ENCODE data around the gene USP25. TPM values are rescaled to one million over a fixed set of nuclear protein-coding genes. Genes with fewer than 3 reads are reported as not detected.

The USP25 gene
- total RNA-seq, 2 experiments from 2014 or later: 31.8 to 35.8 TPM

DNA sequence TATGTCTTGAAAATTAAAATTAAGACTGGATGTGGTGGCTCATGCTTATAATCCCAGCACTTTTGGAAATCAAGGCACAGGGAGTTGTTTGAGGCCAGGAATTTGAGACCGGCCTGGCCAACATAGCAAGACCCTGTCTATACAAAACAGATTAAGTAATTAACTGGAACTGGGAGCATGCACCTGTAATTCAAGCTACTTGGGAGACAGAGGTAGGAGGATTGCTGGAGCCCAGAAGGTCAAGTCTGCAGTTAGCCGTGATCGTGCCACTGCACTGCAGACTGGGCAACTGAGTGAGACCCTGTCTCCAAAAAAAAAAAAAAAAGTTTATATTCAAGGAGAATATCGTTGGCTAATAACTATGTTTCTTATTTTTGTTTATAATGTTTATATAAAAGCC lies 139.2 kb downstream of the USP25 start:
- intact Hi-C loops (cut with DNase I, micrococcal nuclease): no loop called here
- H3K4me1 Mint-ChIP-seq: no peaks in the 10 kb centered on the region
- ATAC-seq: no peak
- no peak for DNase-seq
- H3K9me3 Mint-ChIP-seq (ENCODE audit: low read depth): no peaks in the 10 kb centered on the region
- CTCF ChIA-PET: interaction anchor here (0.9 kb wide), 1 partner anchor 65 kb away, joined by 3 read pairs; no protein-coding TSS in a partner anchor
- peaks cover 16% of the 10 kb centered on the region for H3K36me3 Mint-ChIP-seq (ENCODE audit: low read depth)
- no peaks in the 10 kb centered on the region for H3K27me3 Mint-ChIP-seq
- no peak overlapping the region for H3K4me3 Mint-ChIP-seq
- POLR2A ChIA-PET: interaction anchor here (0.7 kb wide), 1 partner anchor 104 kb away, joined by 11 read pairs; no protein-coding TSS in a partner anchor
- H3K27ac Mint-ChIP-seq: no peak overlapping the region

DNA sequence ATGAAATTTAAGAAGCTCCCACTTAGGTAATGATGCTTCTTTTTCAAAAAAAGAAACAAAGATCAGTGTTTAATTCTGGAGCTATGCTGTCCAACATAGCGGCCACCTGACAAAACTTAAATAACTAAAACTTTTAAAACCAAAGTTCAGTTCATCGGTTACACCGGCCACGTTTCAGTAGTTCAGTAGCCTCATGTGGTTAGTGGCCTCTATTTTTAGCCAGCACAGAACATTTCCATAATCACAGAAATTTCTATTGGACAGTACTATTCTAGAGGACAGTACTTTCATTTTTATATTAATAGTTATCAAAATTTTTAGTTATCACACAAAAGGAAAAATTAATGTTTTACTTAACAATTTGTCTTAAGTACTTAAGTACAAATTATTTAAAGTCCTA lies 141.0 kb downstream of the USP25 start:
- peaks cover 24% of the 10 kb centered on the region for H3K36me3 Mint-ChIP-seq (ENCODE audit: low read depth)
- H3K4me3 Mint-ChIP-seq: no peak overlapping the region
- intact Hi-C loops (cut with DNase I, micrococcal nuclease): no loop called here
- DNase-seq (no peak), ATAC-seq (no peak)
- no peak overlapping the region for H3K27ac Mint-ChIP-seq
- no peaks in the 10 kb centered on the region for H3K9me3 Mint-ChIP-seq (ENCODE audit: low read depth)
- POLR2A ChIA-PET: interaction anchor here (0.6 kb wide), 1 partner anchor 200 kb away, joined by 3 read pairs; no protein-coding TSS in a partner anchor
- H3K4me1 Mint-ChIP-seq: no peaks in the 10 kb centered on the region
- CTCF ChIA-PET: no interaction called here
- H3K27me3 Mint-ChIP-seq: no peaks in the 10 kb centered on the region

DNA sequence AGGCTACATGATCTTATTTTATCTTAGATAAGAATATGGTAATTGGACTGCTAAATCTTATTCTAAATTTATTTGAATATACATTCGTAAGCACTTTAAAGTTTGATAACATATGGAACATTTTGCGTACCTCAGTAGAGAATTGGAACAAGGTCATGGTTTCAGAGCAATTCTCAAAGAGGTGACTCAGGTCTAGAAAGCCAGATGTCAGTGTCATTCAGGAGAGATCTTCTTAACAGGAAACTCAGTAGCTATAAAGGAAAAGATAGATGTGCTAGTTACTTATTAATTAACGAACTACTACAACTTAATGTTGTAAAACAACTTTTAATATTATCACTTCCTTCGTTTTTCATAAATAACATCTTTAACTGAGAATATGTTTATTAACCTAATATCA lies 142.5 kb downstream of the USP25 start:
- Mint-ChIP-seq H3K27me3 (no peaks in the 10 kb centered on the region), H3K4me3 (no peak overlapping the region), H3K27ac (no peak overlapping the region), H3K4me1 (no peaks in the 10 kb centered on the region), H3K36me3 (ENCODE audit: low read depth) (peaks cover 32% of the 10 kb centered on the region), H3K9me3 (ENCODE audit: low read depth) (no peaks in the 10 kb centered on the region)
- no peak for DNase-seq
- CTCF ChIA-PET: interaction anchor here (0.8 kb wide), 1 partner anchor 19 kb away, joined by 3 read pairs; no protein-coding TSS in a partner anchor
- intact Hi-C loops (cut with DNase I, micrococcal nuclease): no loop called here
- ATAC-seq: no peak
- POLR2A ChIA-PET: no interaction called here

DNA sequence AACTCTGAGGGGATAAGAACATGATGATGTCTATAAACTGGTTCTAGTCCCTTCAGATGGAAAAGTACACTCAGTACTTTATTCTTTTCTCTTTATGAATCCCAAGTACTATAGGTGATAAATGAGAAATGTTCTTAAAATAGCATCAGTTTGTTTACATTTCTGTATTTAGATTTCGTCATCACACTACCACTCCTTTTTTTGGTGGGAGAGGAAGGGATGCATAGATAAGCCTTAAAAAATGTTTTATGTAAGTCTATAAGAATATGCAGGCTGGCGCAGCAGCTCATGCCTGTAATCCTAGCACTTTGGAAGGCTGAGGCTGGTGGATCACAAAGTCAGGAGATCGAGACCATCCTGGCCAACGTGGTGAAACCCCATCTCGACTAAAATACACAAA lies 144.8 kb downstream of the USP25 start:
- DNase-seq: no peak
- Mint-ChIP-seq H3K9me3 (ENCODE audit: low read depth) (no peaks in the 10 kb centered on the region), H3K27ac (no peak overlapping the region), H3K4me3 (no peak overlapping the region), H3K36me3 (ENCODE audit: low read depth) (peaks cover 39% of the 10 kb centered on the region), H3K27me3 (no peaks in the 10 kb centered on the region), H3K4me1 (no peaks in the 10 kb centered on the region)
- ChIA-PET CTCF (no interaction called here), POLR2A (interaction anchor here (0.6 kb wide), 1 partner anchor 9 kb away, joined by 6 read pairs; no protein-coding TSS in a partner anchor)
- intact Hi-C loops (cut with DNase I, micrococcal nuclease): no loop called here
- ATAC-seq: no peak

DNA sequence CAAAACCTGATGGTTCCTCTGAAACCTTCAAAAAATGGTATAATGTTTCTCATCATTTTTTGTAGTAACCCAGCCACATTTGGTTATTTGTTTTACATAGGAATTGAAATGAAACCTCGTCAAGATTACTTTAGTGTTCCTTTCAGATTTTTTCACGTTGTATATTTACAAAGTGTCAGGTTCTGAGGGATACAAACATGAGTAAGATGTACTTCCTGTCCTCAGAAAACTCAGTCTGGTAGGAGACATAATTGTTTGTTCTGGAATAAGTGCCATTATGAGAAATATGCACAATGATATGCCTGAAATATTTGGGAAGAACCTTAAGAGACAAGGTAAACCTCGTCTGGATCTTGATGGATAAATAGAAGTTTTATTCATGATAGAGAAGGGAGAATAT lies 145.5 kb downstream of the USP25 start:
- no peak overlapping the region for H3K27ac Mint-ChIP-seq
- ATAC-seq (no peak), DNase-seq (no peak)
- ChIA-PET POLR2A (no interaction called here), CTCF (no interaction called here)
- no peak overlapping the region for H3K4me3 Mint-ChIP-seq
- H3K27me3 Mint-ChIP-seq: no peaks in the 10 kb centered on the region
- intact Hi-C loops (cut with DNase I, micrococcal nuclease): no loop called here
- no peaks in the 10 kb centered on the region for H3K4me1 Mint-ChIP-seq
- H3K36me3 Mint-ChIP-seq (ENCODE audit: low read depth): peaks cover 44% of the 10 kb centered on the region
- peaks cover under 1% of the 10 kb centered on the region for H3K9me3 Mint-ChIP-seq (ENCODE audit: low read depth)

DNA sequence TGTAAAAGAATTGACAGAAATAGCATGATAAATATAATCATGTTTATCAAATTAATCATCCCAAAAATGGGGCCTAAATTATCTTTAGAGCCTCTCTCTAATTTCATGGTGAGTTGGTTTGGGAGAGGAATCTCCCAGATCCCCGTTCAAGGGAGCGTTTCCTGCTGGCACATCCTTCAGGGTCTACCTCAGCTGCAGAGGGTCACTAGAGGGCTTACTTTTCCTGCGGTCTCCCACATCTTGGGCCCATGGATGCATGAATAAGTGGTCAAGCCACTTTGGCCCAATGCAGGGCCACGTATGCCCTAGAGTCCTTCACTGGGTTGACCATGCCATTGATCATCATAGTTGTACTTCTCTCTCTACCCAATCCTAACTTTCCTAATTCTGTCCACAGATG lies 164.1 kb downstream of the USP25 start:
- intact Hi-C loops (cut with DNase I, micrococcal nuclease): loop anchor here (10.0 kb wide), 1 partner anchor 441 kb away; no protein-coding TSS in a partner anchor
- ATAC-seq (no peak), DNase-seq (no peak)
- no peak overlapping the region for H3K4me3 Mint-ChIP-seq
- no peak overlapping the region for H3K27ac Mint-ChIP-seq
- no peaks in the 10 kb centered on the region for H3K27me3 Mint-ChIP-seq
- H3K4me1 Mint-ChIP-seq: no peaks in the 10 kb centered on the region
- H3K36me3 Mint-ChIP-seq (ENCODE audit: low read depth): no peaks in the 10 kb centered on the region
- ChIA-PET POLR2A (no interaction called here), CTCF (no interaction called here)
- no peaks in the 10 kb centered on the region for H3K9me3 Mint-ChIP-seq (ENCODE audit: low read depth)

DNA sequence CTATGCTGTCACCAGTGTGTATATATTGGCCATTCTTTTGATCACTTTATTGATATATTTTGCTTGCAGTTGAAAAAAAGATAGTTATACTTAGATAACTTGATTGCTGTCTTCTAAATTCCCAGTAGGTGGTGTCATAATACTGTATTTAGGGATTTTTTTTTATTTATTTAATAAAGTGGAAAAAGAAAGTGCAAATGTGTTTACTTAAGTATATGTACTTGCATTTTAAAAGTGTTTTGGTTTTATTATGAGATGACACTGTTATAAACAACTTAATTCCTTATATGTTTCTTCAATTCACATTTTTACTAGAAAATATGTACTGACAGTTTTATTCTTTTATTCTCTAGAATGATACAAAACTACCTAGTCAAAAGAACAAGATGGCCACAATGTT lies 164.8 kb downstream of the USP25 start:
- H3K27ac Mint-ChIP-seq: no peak overlapping the region

DNA sequence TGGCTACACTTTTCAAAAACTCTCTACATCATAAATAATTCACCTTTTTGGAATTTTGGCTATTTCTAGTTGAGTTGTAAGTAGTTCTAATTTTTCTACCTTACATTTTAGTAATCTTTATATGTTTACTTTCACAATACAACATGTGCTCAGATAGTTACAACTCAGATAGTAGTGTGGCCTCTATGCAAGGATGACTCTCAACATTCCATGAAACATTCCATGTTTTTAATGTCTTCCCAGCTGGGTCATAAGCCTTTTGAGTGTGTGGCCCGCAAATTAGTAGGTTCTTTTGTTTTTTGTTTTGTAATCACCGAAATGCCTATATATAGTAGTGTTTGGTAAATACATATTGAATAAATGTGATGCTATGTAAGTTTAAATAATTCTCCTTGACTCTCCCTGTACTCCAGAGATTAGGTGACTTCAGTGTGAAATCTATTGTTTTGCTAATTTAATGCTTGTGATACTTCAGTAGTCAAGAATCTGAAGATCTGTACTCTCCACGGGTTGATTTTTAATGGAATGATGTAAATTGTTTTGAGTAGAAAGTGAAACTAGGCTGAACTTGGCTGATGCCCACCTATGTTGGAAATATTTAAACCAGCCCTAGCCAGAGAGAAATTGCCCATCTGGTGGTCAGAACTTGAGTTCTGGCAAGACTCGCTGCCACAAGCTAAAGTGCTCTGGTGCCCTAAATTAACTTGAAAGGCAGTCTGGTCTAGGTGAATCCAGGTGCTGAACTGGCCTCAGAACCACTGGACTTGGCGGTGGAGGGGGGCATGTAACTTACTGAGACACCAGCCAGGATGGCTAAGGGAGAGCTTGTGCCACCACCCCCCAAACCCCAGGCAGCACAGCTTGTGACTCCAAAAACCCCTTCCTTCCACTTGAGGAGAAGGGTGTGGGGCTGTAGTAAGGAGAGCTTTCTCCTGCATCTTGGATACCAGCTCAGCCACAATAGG lies 165.6 kb downstream of the USP25 start:
- ATAC-seq (no peak), DNase-seq (no peak)
- peaks cover 2% of the 10 kb centered on the region for H3K36me3 Mint-ChIP-seq (ENCODE audit: low read depth)
- intact Hi-C loops (cut with DNase I, micrococcal nuclease): loop anchor here (10.0 kb wide), 1 partner anchor 439 kb away; no protein-coding TSS in a partner anchor
- no peak overlapping the region for H3K27ac Mint-ChIP-seq
- peaks cover 7% of the 10 kb centered on the region for H3K9me3 Mint-ChIP-seq (ENCODE audit: low read depth)
- no peak overlapping the region for H3K4me3 Mint-ChIP-seq
- ChIA-PET POLR2A (no interaction called here), CTCF (interaction anchor here (0.5 to 0.8 kb wide), 2 partner anchors 15 to 416 kb away, joined by 3 to 4 read pairs; no protein-coding TSS in a partner anchor)
- H3K27me3 Mint-ChIP-seq: peaks cover 3% of the 10 kb centered on the region
- no peaks in the 10 kb centered on the region for H3K4me1 Mint-ChIP-seq

More for the DNA sequence above, 164.8 kb downstream of the USP25 start:
- CTCF ChIA-PET: no interaction called here
- ATAC-seq (no peak), DNase-seq (no peak)
- Mint-ChIP-seq H3K4me3 (no peak overlapping the region), H3K27me3 (no peaks in the 10 kb centered on the region), H3K9me3 (ENCODE audit: low read depth) (peaks cover 5% of the 10 kb centered on the region), H3K36me3 (ENCODE audit: low read depth) (peaks cover 2% of the 10 kb centered on the region), H3K4me1 (no peaks in the 10 kb centered on the region)
- intact Hi-C loops (cut with DNase I, micrococcal nuclease): loop anchor here (10.0 kb wide), 1 partner anchor 440 kb away; no protein-coding TSS in a partner anchor
- POLR2A ChIA-PET: no interaction called here

DNA sequence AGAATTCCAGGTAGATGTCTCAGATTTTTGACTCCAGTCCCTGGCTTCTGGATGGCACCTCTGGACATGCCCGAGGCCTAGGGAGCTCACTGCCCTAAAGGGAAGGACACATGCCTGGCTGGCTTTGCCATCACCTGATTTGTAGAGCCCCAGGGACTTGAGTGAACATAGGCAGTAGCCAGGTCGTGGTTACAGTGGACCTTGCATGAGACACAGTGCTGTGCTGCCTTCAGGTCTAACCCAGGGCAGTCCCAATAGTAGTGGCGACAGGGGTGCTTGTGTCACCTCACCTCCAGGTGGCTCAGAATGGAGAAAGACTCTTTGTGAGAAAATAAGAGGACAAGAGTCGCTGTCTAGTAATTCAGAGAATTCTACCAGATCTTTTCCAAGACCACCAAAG lies 166.7 kb downstream of the USP25 start:
- Mint-ChIP-seq H3K36me3 (ENCODE audit: low read depth) (peaks cover 2% of the 10 kb centered on the region), H3K4me3 (no peak overlapping the region), H3K27me3 (peaks cover 3% of the 10 kb centered on the region), H3K27ac (no peak overlapping the region), H3K9me3 (ENCODE audit: low read depth) (peaks cover 17% of the 10 kb centered on the region), H3K4me1 (no peaks in the 10 kb centered on the region)
- POLR2A ChIA-PET: interaction anchor here (0.6 kb wide), 1 partner anchor 66 kb away, joined by 4 read pairs; no protein-coding TSS in a partner anchor
- intact Hi-C loops (cut with DNase I, micrococcal nuclease): loop anchor here (10.0 kb wide), 1 partner anchor 438 kb away; no protein-coding TSS in a partner anchor
- DNase-seq: no peak
- CTCF ChIA-PET: interaction anchor here (0.5 kb wide), 1 partner anchor 14 kb away, joined by 3 read pairs; no protein-coding TSS in a partner anchor
- no peak for ATAC-seq

DNA sequence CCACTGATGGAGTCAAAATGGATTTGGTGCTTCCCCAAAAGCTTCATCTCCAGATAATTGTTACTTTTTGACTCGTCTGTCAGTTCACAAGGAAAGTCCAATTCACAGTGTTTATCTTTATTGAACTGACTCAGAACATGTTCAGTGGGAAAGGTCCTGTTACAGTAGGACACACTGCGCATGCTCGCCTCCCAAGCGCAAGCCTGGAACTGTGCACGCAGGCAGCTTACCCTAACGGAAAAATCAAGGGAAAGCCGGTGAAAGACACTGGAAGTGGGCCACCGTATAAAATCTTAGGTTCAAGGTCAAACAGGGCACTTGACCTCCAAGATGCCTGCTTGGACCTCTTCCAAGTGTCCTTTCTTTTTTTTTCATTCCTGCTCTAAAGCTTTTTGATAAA lies 174.6 kb downstream of the USP25 start:
- DNase-seq (no peak), ATAC-seq (no peak)
- ChIA-PET CTCF (no interaction called here), POLR2A (no interaction called here)
- intact Hi-C loops (cut with DNase I, micrococcal nuclease): no loop called here
- peaks cover 3% of the 10 kb centered on the region for H3K27me3 Mint-ChIP-seq
- H3K27ac Mint-ChIP-seq: no peak overlapping the region
- no peaks in the 10 kb centered on the region for H3K4me1 Mint-ChIP-seq
- peaks cover under 1% of the 10 kb centered on the region for H3K36me3 Mint-ChIP-seq (ENCODE audit: low read depth)
- H3K9me3 Mint-ChIP-seq (ENCODE audit: low read depth): peaks cover 33% of the 10 kb centered on the region
- no peak overlapping the region for H3K4me3 Mint-ChIP-seq

DNA sequence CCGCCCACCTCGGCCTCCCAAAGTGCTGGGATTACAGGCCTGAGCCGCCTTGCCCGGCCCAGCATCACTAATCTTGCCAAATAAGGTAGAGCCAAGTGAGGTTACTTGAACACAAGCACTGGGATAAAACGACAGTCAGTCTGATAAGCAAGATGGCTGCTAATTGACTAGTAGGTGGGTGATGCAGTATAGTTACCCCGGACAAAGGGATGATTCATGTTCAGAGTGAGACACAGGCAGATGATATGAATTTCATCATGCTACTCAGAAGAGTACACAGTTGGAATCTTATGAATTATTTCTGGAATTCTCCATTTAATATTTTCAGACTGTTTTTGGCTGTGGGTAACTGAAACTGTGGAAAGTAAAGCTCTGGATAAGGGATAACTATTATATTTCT lies 178.4 kb downstream of the USP25 start:
- no peak overlapping the region for H3K27ac Mint-ChIP-seq
- no peak for ATAC-seq
- peaks cover 1% of the 10 kb centered on the region for H3K36me3 Mint-ChIP-seq (ENCODE audit: low read depth)
- POLR2A ChIA-PET: no interaction called here
- DNase-seq: no peak
- peaks cover 22% of the 10 kb centered on the region for H3K9me3 Mint-ChIP-seq (ENCODE audit: low read depth)
- CTCF ChIA-PET: no interaction called here
- no peaks in the 10 kb centered on the region for H3K4me1 Mint-ChIP-seq
- intact Hi-C loops (cut with DNase I, micrococcal nuclease): no loop called here
- H3K4me3 Mint-ChIP-seq: no peak overlapping the region
- H3K27me3 Mint-ChIP-seq: no peaks in the 10 kb centered on the region

DNA sequence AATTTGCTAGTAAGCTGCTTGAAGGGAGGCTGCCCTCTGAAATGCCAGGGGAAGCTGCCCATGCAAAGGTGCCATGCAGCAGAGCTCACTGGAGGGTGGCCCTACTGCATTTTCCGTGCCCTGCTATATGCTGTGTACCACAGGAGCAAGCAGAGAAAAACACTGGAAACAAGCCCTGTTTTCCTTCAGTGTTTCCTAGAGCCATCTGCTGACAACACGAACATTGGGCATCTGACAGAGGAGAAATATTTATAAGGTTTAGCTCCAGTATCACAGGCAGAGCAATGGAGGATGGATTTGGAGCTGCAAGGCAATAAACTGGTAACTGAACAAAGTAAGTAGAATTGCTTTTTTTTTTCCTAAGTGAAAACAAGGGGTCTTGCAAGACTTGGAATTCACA lies 198.4 kb downstream of the USP25 start:
- Mint-ChIP-seq H3K4me3 (no peak overlapping the region), H3K9me3 (ENCODE audit: low read depth) (peaks cover 2% of the 10 kb centered on the region), H3K27ac (no peak overlapping the region), H3K4me1 (no peaks in the 10 kb centered on the region), H3K27me3 (peaks cover 4% of the 10 kb centered on the region), H3K36me3 (ENCODE audit: low read depth) (no peaks in the 10 kb centered on the region)
- intact Hi-C loops (cut with DNase I, micrococcal nuclease): no loop called here
- ChIA-PET POLR2A (no interaction called here), CTCF (interaction anchor here (0.7 kb wide), 1 partner anchor 18 kb away, joined by 3 read pairs; no protein-coding TSS in a partner anchor)
- ATAC-seq: no peak
- no peak for DNase-seq
